HG03103 (cell line): ENCODE data around the gene PSMG4.

Source experiments
- ATAC-seq: cut with Tn5 transposase; IDR thresholded peaks from one replicate; pipeline ENCODE4 v1.9.1; 2021; ENCODE audit warnings: low read depth; ENCODE audit not compliant: unreplicated experiment

The PSMG4 gene, protein sequence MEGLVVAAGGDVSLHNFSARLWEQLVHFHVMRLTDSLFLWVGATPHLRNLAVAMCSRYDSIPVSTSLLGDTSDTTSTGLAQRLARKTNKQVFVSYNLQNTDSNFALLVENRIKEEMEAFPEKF

DNA sequence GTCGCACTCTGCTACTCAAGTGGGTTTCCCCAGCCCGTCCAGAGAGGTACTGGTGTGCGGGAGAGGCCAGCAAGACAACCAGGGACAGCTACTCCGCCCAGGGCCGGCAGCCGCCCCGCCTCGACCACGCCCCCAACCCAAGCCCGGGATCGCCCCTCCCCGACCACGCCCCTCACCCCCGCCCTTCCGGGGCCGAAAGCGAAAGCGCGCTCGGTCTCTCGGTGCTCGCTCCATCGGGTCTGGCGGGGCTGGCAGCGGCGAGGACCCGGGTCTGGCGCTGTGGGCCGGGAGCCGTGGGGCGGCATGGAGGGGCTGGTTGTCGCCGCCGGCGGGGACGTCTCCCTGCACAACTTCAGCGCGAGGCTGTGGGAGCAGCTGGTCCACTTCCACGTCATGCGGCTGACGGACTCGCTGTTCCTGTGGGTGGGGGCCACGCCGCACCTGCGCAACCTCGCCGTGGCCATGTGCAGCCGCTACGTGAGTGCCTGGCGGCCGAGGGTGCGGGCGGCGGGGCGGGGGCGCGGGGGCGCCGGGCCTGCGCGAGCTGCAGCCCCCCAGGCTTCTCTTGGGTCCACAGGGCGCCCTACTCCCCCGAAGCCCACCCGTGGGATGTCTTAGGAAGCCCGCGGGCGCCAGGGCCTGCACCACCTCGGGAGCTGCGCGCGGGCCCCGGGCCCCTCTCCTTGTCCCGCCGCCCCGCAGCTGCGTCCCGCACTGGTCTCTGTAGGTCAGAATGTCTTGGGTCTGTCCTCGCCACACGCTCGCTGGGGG is at the start of gene PSMG4:
Gene PSMG4 (plus strand): TSS at position 228 of the 771 bp plus-strand sequence. CDS start 76 bp downstream, at position 304.
- ATAC-seq: peak; percentile 85

DNA sequence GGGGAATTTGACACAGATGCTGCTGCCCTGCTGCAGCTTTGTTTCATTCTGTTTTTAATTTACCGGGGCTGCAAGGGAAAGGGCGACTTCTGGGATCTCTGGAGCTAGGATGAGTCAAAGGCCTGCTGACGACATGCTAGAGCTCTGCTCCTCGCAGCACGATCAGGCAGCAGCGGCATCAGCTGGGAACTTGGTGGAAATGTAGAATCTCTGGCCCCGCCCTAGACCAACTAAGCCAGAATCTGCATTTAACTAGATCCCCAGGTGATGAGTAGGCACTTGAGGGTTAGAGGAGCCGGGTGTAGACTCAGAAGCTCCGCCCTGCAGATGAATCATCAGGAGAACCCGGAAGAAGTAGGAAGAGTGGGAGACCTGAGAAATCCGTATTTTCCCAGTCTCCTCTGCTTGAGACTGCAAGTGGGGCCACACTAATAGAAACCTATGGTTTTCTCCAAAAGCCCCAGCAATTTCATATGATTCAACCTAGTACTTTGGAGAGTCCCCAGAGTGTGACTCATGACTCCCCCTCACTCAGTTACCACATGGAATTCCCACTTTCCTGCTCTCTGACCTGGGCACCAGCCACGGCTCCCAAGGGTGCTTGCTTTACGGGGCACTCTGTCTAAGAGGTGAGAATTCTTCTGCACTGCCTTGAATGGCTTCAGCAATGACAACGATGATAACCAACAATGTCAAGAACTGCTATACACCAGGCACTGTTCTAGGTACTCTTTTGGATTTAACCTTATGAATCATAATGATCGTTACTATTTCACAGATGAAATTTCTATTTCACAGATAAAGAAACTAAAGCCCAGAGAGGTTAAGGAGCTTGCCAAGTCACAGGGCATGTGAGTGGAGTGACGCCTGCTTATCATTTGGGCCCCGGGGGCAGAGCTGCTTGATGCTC is 49.4 kb upstream of the PSMG4 start:
- ATAC-seq: no peak

DNA sequence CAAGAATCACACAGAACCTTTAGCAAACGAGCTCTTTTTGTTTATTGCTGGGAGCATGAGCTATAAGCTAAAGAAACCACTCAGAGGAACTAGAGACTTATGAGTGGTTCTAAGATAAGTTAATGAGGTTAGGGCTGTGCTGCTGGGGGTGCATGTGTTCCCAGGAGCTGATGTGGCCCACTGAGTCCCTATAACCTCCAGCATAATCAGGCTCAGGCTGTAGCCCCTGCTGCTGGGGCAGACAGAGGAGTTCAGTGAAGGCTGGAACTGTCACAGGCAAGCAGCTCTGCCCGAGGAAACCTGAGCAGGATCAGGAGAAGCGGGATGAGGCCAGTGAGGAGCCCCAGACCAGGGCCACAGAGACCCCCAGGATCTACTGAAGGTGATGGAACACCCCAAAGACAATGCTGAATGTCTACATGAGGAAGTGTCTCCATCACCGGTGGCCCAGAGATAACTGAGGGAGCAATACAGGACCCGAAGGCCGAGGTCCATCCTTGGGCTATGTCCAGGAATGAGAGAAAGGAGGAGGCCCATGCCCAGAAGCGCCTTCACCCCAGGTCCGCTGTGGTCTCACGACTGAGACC is 48.6 kb upstream of the PSMG4 start:
- ATAC-seq: no peak

DNA sequence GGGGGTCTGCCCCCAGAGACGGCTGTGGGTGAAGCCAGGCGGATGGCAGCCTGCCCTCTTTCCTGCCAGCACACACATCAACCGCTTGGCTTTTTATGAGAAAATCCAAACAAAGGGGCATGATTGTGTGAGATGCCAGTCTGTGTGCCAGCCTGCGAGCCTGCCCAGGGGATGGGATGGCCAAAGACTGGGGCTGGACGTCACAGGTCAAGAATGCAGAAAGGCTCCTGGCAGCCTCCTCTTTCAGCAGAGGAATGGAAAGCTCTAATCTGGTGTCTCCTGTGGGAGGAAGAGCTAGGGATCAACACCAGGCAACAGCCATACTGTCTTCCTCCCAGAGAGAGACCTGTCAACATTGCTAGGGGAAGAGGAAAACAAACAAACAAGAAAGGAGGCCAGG is 47.1 kb upstream of the PSMG4 start:
- ATAC-seq: no peak

DNA sequence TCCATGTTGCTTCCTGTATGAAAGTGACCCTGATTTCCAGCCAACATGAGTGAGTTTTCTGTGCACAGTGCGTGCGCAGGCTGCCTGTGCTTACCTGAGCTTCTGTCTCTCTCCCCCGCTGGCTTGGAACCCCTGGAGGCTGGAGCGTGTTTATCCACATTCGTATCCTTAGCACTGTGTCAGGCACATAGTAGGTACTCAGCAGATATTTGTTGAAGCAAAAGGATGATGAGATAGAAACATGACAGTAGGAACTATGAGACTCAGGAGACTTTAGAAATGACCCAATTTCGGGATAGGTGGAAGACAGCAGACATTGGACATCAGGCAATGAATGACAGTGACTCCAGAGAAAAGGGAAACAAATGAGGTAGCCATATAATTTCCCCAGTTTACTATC is 46.5 kb upstream of the PSMG4 start:
- no peak for ATAC-seq

DNA sequence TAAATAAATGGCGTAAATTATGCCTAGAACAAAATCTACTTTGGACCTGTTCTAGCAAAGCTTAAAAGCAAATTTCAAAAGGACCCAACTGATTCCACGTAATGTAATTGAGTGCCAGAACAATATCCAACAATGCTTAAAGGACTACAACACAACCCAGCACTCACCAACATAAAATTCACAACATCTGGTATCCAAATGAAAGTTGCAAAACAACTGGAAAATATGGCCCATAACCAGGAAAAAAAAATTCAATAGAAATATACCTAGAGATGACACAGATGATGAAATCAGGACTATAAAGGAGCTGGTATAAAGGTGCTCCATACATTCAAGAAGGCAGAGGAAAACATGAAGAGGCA is 45.4 kb upstream of the PSMG4 start:
- no peak for ATAC-seq

DNA sequence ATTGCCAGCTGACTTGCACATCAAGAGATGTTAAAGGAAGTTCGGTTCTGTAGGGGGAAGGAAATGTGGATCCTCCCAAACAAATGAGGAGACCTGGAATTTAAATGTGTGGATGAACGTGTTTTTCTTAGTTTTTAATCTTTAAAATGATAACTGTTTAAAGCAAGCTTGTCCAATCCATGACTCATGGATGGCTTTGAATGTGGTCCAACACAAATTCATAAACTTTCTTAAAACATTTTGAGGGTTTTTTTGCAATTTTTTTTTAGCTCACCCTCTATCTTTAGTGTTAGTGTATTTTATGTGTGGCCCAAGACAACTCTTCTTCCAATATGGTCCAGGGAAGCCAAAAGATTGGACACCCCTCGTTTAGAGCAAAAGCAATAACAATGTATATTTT is 43.8 kb upstream of the PSMG4 start:
- no peak for ATAC-seq

DNA sequence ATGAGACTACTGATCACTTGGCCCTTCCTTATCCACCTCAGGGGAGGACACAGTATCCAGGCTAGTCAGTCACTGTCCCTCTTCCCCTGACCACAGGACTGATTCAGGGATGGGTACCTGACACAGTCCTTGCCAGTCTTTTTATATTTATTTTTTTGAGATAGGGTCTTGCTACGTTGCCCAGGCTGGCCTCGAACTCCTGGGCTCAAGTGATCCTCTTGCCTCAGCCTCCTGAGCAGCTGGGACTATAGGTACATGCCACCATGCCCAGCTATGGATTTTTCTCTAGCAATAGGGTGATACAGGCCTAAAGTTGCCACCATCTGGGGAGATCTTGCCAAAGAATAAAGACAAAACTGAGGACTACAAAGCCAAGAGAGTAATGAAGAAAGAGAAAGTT is 41.5 kb upstream of the PSMG4 start:
- no peak for ATAC-seq

DNA sequence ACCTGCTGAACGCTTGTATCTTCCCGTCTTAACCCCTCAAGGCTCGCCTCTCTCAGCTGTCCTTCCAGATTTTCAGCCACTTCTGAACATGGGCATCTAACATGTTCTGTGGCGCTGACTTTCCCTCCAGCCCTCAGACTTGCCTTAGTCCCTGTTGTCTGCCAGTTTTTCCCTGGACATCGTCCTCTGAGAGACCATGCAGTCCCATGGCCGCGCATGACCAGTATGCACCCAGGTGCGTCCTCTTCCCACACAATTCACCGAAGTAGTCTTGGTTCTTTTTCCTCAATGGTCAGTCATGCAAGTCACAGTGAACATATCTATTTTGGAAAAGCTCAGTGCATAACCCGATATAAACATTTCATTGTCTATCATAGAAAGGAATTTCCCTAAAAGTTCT is 40.5 kb upstream of the PSMG4 start:
- ATAC-seq: no peak

DNA sequence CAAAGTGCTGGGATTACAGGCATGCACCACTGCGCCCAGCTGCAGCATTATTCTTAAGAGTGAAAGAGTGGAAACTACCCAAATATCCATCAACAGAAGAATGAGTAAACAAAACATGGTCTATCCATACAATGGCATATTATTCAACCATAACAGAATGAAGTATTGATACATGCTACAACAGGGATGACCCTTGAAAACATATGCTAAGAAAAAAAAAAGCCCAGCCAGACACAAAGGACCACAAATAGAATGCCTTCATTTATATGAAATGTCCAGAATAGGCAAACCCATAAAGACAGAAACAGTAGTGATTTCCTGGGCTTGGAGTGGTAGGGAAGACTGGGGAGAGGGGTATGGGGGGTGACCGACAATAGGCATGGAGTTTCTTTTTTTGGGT is 38.4 kb upstream of the PSMG4 start:
- no peak for ATAC-seq

DNA sequence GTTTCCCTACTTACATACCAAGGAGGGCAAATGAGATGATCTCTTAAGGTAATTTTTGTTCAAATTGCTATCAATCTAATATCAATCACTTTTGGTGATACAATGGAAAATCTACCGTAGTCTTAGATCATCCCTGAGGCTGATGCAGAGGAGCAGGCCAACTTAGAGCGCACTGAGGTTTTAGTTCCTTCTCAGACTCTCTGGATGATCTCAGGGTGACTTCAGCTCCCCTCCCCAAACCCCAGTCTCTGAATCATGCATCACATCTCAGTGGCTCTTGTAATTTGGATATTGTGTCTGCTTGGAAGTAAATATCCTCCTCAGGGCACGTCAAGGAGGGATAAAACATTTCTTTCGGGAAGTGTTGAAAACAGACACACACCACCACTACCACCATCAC is 37.2 kb upstream of the PSMG4 start:
- ATAC-seq: no peak

DNA sequence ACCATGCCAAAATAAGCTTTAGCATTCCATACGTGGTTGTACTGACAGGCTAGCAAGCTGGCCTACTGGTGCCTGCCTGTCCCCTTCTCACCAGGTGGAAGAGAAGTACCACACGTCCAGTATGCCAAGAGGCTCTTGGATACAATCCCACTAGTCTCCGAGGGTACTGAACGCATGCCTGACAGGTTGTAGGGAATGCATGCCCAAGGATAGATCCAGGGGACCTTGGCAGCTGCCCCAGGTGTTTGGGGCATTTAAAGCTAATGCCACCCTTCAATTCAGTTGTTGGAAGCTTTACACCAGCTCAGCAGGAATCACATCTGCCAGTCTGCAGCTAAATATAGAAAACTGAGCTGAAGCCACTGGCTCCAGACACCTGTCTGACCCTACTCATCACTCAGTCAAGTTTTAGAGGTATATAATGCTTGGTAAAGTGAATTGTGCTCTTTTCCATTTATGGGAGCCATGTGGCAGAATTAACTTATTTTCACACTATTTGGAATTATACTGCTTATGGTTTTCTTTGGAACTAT is 36.2 kb upstream of the PSMG4 start:
- ATAC-seq: no peak

DNA sequence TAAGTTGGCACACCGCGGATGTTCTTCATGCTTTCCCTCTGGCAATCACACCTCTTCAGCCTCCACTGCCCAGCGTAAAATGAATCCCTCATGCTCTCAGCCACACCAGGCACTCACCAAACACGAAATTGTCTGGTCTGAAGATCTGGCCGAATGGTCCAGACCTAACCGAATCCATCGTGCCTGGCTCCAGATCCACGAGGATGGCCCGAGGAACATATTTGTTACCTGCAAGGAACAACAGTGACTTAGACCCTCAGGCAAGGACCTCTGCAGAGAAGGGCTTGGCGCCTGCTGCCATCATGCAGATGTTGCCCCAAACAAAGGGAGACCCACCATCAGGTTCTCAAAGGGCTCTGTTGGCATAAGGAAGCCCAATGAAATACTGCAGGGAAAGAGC is 32.7 kb upstream of the PSMG4 start:
- ATAC-seq: no peak

DNA sequence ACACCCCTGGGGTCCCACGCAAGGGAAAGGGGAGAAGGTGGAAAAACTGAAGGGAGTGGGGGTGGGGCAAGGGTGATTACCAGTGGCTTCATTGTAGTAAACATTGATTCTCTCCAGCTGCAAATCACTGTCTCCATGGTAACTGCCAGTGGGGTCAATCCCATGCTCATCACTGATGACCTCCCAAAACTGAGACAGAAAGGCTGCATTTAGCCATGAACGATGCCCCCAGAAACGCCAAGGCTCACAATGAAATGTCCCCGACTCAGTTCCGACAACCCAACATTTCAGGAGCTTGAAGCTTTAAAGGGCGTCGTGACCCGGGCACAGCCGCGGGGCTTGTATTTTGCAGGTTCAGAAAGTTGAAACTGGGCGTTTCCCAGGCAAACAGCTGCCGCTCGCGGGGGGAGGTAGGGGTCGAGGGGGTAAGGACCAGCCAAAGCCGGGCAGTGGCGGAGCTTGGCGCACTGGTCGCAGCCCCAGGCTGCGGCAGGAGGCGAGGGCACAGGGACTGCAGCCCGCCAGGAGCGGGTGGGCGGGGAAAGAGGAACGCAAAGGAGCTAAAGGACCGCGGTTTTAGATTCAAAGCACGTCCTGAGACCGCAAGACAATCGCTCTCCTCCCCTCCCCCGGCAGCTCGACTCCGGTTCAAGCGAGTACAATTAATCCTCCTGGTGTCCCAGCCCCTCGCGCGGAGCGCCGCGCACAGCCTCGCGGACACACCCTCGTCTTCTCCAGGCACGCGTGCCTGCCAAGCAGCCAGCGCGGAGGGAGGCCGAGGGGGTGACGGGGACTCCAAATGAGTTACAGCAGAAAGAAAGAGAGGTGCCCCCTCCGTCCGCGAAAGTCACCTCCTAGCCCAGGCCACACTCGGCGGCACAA is 32.0 kb upstream of the PSMG4 start:
- no peak for ATAC-seq

DNA sequence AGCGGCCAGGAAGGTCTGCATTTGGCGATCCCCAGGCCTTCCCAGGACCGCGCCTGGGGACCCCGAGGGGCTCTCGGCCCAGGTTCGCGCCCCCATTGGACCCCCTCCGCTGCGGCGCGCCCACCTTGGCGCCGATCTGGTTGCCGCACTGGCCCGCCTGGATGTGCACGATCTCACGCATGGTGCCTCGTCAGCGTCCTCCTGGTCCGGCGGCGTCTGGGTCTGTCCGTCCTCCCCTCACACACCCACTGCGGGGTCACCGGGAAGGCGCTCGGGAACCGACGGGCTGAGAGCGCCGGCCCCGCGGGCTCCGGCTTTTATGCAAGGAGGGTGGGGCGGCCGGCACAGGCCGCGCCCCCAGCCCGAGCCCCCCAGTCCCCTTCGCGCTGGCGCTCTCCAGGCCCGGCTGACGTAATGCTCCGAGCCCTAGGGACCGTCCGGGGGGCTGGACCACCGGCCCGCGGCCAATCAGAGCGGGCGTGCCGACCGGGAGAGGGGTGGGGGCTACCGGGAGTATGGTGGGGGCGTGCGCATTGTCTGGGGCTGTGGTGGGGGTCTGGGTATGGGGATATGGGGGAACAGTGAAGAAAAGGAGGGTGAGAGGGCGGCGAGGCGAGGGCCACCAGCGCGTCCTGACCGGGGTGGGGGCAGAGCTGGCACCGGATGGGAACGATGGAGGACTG is 31.2 kb upstream of the PSMG4 start, which contains the start of gene TUBB2B:
Gene TUBB2B (minus strand): TSS at position 291 of the 683 bp plus-strand sequence. CDS start 110 bp downstream, at position 181.
- no peak for ATAC-seq

DNA sequence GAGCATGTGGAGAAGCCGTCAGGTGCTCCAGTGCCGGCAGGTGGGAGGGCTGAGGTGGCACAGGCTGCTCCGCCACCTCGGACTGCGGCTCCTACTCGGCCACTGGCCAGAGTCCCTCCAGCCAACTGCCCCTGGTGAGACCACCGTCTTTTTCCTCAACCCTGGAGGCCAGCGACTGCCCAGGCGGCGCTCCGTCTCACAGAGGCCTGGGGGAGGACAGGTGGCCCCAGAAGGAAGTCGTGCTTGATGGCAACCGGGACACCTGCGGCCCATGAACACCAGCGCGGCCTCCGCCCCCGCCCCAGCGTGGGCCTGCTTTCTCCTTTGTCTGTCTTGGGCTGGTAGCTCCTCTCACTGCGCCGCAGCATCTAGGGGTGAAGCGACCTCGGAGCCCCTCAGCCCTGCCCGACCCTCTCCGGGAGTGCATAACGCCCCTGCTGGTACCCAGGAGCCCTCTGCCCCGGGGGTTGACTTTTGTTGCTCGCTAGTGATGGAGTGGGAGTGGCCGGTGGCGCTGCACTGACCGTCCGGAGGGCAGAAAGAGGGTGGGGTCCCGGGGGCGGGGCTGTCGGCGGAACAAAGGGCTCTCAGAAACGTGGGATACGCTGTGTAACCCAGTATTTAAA is 30.6 kb upstream of the PSMG4 start:
- no peak for ATAC-seq

DNA sequence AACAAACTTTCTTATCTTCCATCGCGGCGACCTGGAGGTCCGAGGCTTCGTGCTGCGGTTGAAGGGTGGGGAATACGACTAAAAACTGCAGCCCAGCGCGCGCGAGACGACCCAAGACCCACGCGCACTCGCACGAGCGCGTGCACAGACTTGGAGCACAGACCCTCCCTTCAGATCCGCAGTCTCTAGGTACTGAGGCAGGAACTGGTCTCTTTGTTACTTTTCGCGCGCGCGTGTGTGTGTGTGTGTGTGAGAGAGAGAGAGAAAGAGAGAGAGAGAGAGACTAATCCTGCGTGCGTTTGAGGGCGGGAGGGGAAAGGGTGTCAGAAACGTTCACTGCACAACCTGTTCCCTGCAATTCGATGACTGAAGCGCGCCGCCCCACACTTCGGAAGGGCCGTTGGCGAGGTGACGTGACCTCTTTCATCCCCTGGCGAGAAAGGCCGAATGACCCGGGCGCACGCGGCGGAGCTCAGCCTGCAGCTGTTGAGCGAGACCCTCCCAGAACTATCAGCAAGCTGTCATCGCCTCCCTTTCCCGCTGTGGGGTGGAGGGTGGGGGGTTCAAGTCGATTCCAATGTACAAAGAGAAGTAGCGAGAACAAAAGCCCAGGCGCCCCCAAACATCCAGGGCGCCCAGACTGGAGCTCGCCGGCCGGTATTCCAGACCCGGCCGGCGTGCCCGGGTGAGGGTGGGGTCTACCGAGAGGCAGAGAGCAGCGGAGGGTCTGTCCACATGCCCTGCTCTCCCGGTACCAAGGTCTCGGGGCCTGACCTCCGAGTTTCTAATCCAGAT is 29.8 kb upstream of the PSMG4 start:
- no peak for ATAC-seq

DNA sequence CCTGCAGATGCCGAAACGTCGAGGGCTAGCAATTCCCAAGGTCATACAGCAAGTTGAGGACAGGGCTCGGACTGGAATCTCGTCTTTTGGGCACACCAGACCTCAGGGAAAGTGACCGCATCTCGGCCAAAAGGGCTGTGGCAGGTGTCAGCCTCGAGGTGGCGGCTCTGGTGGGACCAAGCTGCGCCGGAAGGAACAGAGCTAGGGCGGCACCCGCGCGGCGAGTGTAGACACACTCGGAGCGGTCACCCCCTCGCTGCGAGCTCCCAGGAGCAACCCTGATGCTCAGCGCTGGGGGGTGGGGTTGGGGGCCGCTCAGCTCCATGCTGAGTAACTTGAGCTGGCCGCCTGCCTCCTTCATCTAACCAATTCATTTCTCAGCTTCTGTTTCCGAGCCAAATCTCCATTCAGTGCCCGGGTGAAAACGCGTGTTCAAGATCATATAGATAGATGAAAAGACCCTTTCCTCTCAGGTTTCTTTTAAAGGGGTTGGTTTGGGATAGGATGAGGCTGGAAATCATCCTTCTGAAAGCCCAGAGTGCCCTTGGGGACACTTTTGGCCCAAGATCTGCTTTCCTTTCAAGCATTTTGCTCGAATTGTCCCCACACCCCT is 29.1 kb upstream of the PSMG4 start:
- no peak for ATAC-seq
